H1 (cell line): ENCODE results near the gene ARHGEF28. TPM values are rescaled to one million over a fixed set of nuclear protein-coding genes. Genes with fewer than 3 reads are reported as not detected.

Experiments used
- GTF2F1 ChIP-seq: IDR thresholded peaks from 2 replicates; pipeline ENCODE4 v1.6.1; 2012; ENCODE audit warnings: low read depth, low read length, improper control_type of control experiment, borderline replicate concordance
- RFX5 ChIP-seq: IDR thresholded peaks from 2 replicates; pipeline ENCODE4 v1.6.1; 2011; ENCODE audit warnings: low read depth, low read length, improper control_type of control experiment, borderline replicate concordance
- polyA plus RNA-seq, 7 experiments: library from polyadenylated mRNA; depleted of rRNA in 3 of 7; stranded (reverse) in 5 of 7; unstranded in 2 of 7; fragments of >200 nt in 5 of 7; fragments of 200-250 nt in 2 of 7; gene quantifications; 1 replicate in 5 of 7; 2 replicates in 1 of 7; 4 replicates in 1 of 7; pipeline versions ENCODE4 v1.2.1 to v1.2.3, GENCODE V29; 2011 to 2013; ENCODE audit warnings: missing spikeins in 2 of 7, mixed read lengths in 2 of 7
- total RNA-seq: library from RNA; stranded (reverse); fragmentation: NEBNext Ultra II Directional; extraction: Animal tissue kit (Norgen Biotek cat#: 25700); gene quantifications from 2 replicates; pipeline ENCODE4 v1.2.1, GENCODE V29; 2021

The ARHGEF28 gene
- total and polyA plus RNA-seq, 2 of the 8 experiments (the other 6 are each of a cell fraction or from before 2014, with no cell fraction given) = 0.33 to 1.0 TPM

DNA sequence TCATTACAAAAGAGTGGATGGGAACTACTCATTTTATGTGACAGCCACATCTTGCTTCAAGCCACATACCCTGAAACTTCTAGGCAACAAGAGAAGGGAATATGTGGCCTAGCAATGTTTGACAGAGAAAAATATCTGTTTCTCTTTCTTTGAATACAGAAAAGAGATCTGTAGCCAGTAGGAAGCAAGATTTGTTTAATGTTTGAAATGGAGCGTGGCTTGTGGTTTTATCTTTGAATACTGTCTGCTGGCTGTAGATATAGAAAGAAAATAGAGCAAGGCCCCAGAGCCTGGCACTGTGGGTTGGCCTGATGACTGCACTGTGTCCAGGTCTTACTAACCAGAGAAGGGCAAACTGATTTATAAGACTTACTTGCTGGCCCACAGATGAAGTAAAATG is 133.8 kb downstream of the ARHGEF28 start (continued):
- no peak for TF ChIP-seq GTF2F1
- no peak for TF ChIP-seq RFX5
